IPS-20b (cell line): ENCODE results near the gene RHOA.

ENCODE experiments used
- H3K27ac ChIP-seq: one replicate; pipeline ENCODE4 v1.5.1; 2013; ENCODE audit warnings: low read length
- H3K27me3 ChIP-seq: 2 replicates; pipeline ENCODE4 v1.6.1; 2013; ENCODE audit warnings: mild to moderate bottlenecking, low read length, inconsistent platforms; ENCODE audit not compliant: insufficient read depth
- H3K36me3 ChIP-seq: 2 replicates; pipeline ENCODE4 v1.6.1; 2013; ENCODE audit warnings: low read depth, mild to moderate bottlenecking, inconsistent platforms, low read length, moderate library complexity; ENCODE audit not compliant: insufficient read depth
- H3K4me1 ChIP-seq: 2 replicates; pipeline ENCODE4 v1.6.1; 2013; ENCODE audit warnings: mild to moderate bottlenecking, control low read depth, inconsistent platforms, low read length, moderate library complexity; ENCODE audit not compliant: insufficient read depth
- H3K4me3 ChIP-seq: 2 replicates; pipeline ENCODE4 v1.5.1; 2013; ENCODE audit warnings: mild to moderate bottlenecking, low read length, inconsistent platforms
- H3K9ac ChIP-seq: 2 replicates; pipeline ENCODE4 v1.6.1; 2013; ENCODE audit warnings: low read depth, mild to moderate bottlenecking, inconsistent platforms, low read length, moderate library complexity
- H3K9me3 ChIP-seq: 2 replicates; pipeline ENCODE4 v1.6.1; 2013; ENCODE audit warnings: mild to moderate bottlenecking, low read depth, low read length, inconsistent platforms; ENCODE audit not compliant: insufficient read depth

Gene RHOA

GRCh38 chr3:49310677-49311076 is 101.1 kb downstream of the RHOA start:
- Histone ChIP-seq H3K4me3 (no peak overlapping the region), H3K27ac (no peak overlapping the region), H3K27me3 (no peaks in the 10 kb centered on the region), H3K36me3 (peaks cover 43% of the 10 kb centered on the region), H3K4me1 (no peaks in the 10 kb centered on the region), H3K9ac (no peak overlapping the region), H3K9me3 (no peaks in the 10 kb centered on the region)
